IMR-90 (cell line): Measurements from ENCODE around the gene LOC101059915.
"Not testable (repeated sequence)": the region's sequence is repeated elsewhere in the genome, so short reads cannot be mapped to it uniquely, and the experiment has no call there.

Experiments used
- ATAC-seq: fragments of 200-7000 bp; cut with Tn5 transposase; 2 replicates; pipeline ENCODE4 v1.9.1; 2020; ENCODE audit warnings: low read depth, mild to moderate bottlenecking, moderate library complexity
- BruUV-seq: library from RNA; stranded (reverse); fragments of 400-500 nt; replicated peaks from 2 replicates; lab custom pipeline; 2021; lab: Mats Ljungman, UMichigan
- CTCF ChIA-PET: fragments of 300-600 bp; formaldehyde crosslinking; extraction: SDS; loops from one replicate; lab custom pipeline; 2021; ENCODE audit warnings: antibody characterized with exemption; lab: Yijun Ruan, JAX
- POLR2A ChIA-PET: fragments of 300-600 bp; sonication (Branson Sonifier 250); formaldehyde crosslinking; loops from one replicate; lab custom pipeline; 2022; ENCODE audit warnings: antibody characterized with exemption; ENCODE audit not compliant: unreplicated experiment; lab: Charles Lee
- DNase-seq: peaks from one replicate; pipeline ENCODE4 v3.0.0; 2013
- H2AFZ ChIP-seq: replicated peaks from 2 replicates; pipeline ENCODE3; 2013; ENCODE audit warnings: low read length, mild to moderate bottlenecking; ENCODE audit not compliant: poor library complexity
- H2AK5ac ChIP-seq: 2 replicates; pipeline ENCODE4 v1.6.1; 2013; ENCODE audit warnings: low read depth, low read length, inconsistent platforms
- H2AK9ac ChIP-seq: replicated peaks from 2 replicates; pipeline ENCODE3; 2013; ENCODE audit warnings: mild to moderate bottlenecking, low read depth, low read length, moderate library complexity; ENCODE audit not compliant: poor library complexity
- H2BK120ac ChIP-seq: 2 replicates; pipeline ENCODE4 v1.6.1; 2013; ENCODE audit warnings: low read depth, low read length, inconsistent platforms
- H2BK15ac ChIP-seq: 3 replicates; pipeline ENCODE4 v1.6.1; 2013; ENCODE audit warnings: low read depth, low read length, inconsistent platforms
- H2BK20ac ChIP-seq: 2 replicates; pipeline ENCODE4 v1.6.1; 2013; ENCODE audit warnings: low read depth, mild to moderate bottlenecking, inconsistent platforms, low read length, moderate library complexity
- H2BK5ac ChIP-seq: 2 replicates; pipeline ENCODE4 v1.6.1; 2013; ENCODE audit warnings: mild to moderate bottlenecking, low read depth, low read length, inconsistent platforms; ENCODE audit not compliant: poor library complexity, severe bottlenecking
- H3K14ac ChIP-seq: replicated peaks from 2 replicates; pipeline ENCODE4 v1.6.1; 2013; ENCODE audit warnings: low read depth, low read length, inconsistent platforms
- H3K18ac ChIP-seq: 2 replicates; pipeline ENCODE4 v1.6.1; 2013; ENCODE audit warnings: low read depth, low read length, control low read depth
- H3K23ac ChIP-seq: 2 replicates; pipeline ENCODE4 v1.6.1; 2013; ENCODE audit warnings: low read depth, low read length, inconsistent platforms
- H3K27ac ChIP-seq: 2 replicates; pipeline ENCODE4 v1.5.1; 2013; ENCODE audit warnings: mild to moderate bottlenecking, control low read depth, low read length; ENCODE audit not compliant: insufficient read depth
- H3K27me3 ChIP-seq: 2 replicates; pipeline ENCODE4 v1.6.1; 2013; ENCODE audit warnings: low read length; ENCODE audit not compliant: control insufficient read depth, insufficient read depth
- H3K36me3 ChIP-seq: 2 replicates; pipeline ENCODE4 v1.6.1; 2013; ENCODE audit warnings: low read length, mixed read lengths; ENCODE audit not compliant: control insufficient read depth, insufficient read depth
- H3K4ac ChIP-seq: 2 replicates; pipeline ENCODE4 v1.6.1; 2013; ENCODE audit warnings: low read depth, low read length, inconsistent platforms
- H3K4me1 ChIP-seq: 2 replicates; pipeline ENCODE4 v1.6.1; 2013; ENCODE audit warnings: low read length, mixed read lengths; ENCODE audit not compliant: control insufficient read depth, insufficient read depth
- H3K4me2 ChIP-seq: 2 replicates; pipeline ENCODE4 v1.6.1; 2013; ENCODE audit warnings: low read depth, mild to moderate bottlenecking, control low read depth, low read length, moderate library complexity
- H3K4me3 ChIP-seq: 2 replicates; pipeline ENCODE4 v1.5.1; 2013; ENCODE audit warnings: low read depth, mild to moderate bottlenecking, control low read depth, low read length, moderate library complexity; ENCODE audit not compliant: insufficient read depth
- H3K56ac ChIP-seq: 2 replicates; pipeline ENCODE4 v1.6.1; 2013; ENCODE audit warnings: low read length, inconsistent platforms; ENCODE audit not compliant: insufficient read depth; ENCODE audit errors: extremely low read depth
- H3K79me1 ChIP-seq, 2 experiments: 2 replicates each; pipeline ENCODE4 v1.6.1; 2013; ENCODE audit warnings: low read length in 2 of 2, inconsistent platforms in 1 of 2, low read depth in 1 of 2
- H3K9ac ChIP-seq: 2 replicates; pipeline ENCODE4 v1.6.1; 2013; ENCODE audit warnings: low read depth, low read length, control low read depth
- H3K9me1 ChIP-seq: 2 replicates; pipeline ENCODE4 v1.6.1; 2013; ENCODE audit warnings: low read length, inconsistent platforms; ENCODE audit not compliant: insufficient read depth
- H3K9me3 ChIP-seq: 2 replicates; pipeline ENCODE4 v1.6.1; 2013; ENCODE audit warnings: low read length; ENCODE audit not compliant: control insufficient read depth, insufficient read depth
- H4K20me1 ChIP-seq: 2 replicates; pipeline ENCODE4 v1.6.1; 2013; ENCODE audit warnings: low read length, inconsistent platforms; ENCODE audit not compliant: insufficient read depth
- H4K5ac ChIP-seq: 2 replicates; pipeline ENCODE4 v1.6.1; 2013; ENCODE audit warnings: mild to moderate bottlenecking, low read depth, low read length, control low read depth
- H4K8ac ChIP-seq, 2 experiments: 2 replicates each; pipeline ENCODE4 v1.6.1; 2013; ENCODE audit warnings: low read depth in 2 of 2, low read length in 2 of 2, control low read depth in 1 of 2, inconsistent platforms in 1 of 2
- H4K91ac ChIP-seq: 2 replicates; pipeline ENCODE4 v1.6.1; 2013; ENCODE audit warnings: low read depth, low read length, inconsistent platforms; ENCODE audit not compliant: insufficient read depth
- WGBS, 2 experiments: methylation state at CpG; one replicate each; pipeline versions ENCODE4 v1.1.5 to v1.1.7; 2013; ENCODE audit warnings: missing lambda C conversion rate in 2 of 2; ENCODE audit not compliant: insufficient read length in 1 of 2; ENCODE audit errors: extremely low coverage in 2 of 2; 5-methylcytosine and 5-hydroxymethylcytosine counted together
- dilution Hi-C: fragments of 300-500 bp; cut with HindIII; formaldehyde crosslinking; loops from one replicate; pipeline ENCODE4 v1.14.3; 2018; ENCODE audit warnings: low sequenced_read_pairs; ENCODE audit not compliant: unreplicated experiment
- in situ Hi-C: fragments of 300-500 bp; cut with MboI; formaldehyde crosslinking; loops from 3 replicates; pipeline ENCODE4 v1.14.3; 2019; ENCODE audit warnings: low sequenced_read_pairs, inconsistent platforms, mixed read lengths
- intact Hi-C: fragments of 100-400 bp; cut with micrococcal nuclease; formaldehyde crosslinking; loops from 2 replicates; pipeline ENCODE4 v1.10.0; 2022

LOC101059915 gene

DNA sequence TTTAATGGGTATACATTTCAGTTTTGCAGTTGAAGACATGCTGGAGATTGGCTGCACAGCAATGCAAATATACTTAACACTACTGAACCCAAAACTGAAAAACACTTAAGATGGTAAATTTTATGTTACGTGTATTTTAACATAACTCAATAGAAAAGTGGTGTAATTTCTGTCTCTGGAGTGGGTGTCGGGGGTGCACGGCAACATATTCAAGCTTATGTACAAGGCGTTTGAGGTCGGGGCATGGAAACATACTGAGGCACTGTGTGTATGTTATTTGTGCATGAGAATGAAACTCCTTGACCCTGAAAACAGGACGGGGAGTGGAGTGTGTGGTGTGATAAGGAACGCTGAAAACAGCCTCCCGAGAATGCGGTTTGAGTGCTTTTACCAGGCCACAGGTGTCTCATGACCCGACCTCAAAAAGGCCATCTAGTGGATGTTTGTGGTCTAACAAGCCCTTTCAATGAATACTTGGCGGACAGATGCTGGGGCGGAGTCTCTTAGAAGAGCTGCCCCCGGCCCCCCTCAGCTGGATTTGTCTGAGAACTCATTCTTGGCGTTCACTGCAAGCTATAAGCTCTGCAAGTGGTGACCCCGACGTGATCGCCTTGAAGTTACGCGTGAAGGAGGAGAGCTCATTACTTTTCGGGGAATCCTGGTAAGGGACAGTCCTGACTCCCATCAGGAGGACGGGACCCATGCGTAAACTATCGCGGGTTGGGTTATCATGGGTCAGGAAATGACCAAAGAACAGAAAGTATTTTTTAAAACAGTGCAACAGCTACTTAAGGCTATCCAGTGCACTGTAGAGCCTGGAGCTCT lies 29.5 kb downstream of the LOC101059915 start:
- H2BK20ac ChIP-seq, intact Hi-C loops, H3K9me3 ChIP-seq, H2BK15ac ChIP-seq, H4K20me1 ChIP-seq, H3K18ac ChIP-seq, POLR2A ChIA-PET, H2BK120ac ChIP-seq, CTCF ChIA-PET, H3K4ac ChIP-seq, H3K79me1 ChIP-seq, H4K5ac ChIP-seq, H3K36me3 ChIP-seq, H3K9ac ChIP-seq, H3K23ac ChIP-seq, H3K14ac ChIP-seq, H2AK5ac ChIP-seq, H3K27ac ChIP-seq, dilution Hi-C loops, H3K4me2 ChIP-seq, H3K4me1 ChIP-seq, BruUV-seq, H2BK5ac ChIP-seq, H3K27me3 ChIP-seq, H3K56ac ChIP-seq, H3K4me3 ChIP-seq, H2AK9ac ChIP-seq, H4K91ac ChIP-seq, DNase-seq, H4K8ac ChIP-seq, H3K9me1 ChIP-seq, in situ Hi-C loops, H2AFZ ChIP-seq, ATAC-seq: not testable (repeated sequence)
- WGBS, 2 experiments = no CpG with 5 or more reads among the region's 24 CpGs

DNA sequence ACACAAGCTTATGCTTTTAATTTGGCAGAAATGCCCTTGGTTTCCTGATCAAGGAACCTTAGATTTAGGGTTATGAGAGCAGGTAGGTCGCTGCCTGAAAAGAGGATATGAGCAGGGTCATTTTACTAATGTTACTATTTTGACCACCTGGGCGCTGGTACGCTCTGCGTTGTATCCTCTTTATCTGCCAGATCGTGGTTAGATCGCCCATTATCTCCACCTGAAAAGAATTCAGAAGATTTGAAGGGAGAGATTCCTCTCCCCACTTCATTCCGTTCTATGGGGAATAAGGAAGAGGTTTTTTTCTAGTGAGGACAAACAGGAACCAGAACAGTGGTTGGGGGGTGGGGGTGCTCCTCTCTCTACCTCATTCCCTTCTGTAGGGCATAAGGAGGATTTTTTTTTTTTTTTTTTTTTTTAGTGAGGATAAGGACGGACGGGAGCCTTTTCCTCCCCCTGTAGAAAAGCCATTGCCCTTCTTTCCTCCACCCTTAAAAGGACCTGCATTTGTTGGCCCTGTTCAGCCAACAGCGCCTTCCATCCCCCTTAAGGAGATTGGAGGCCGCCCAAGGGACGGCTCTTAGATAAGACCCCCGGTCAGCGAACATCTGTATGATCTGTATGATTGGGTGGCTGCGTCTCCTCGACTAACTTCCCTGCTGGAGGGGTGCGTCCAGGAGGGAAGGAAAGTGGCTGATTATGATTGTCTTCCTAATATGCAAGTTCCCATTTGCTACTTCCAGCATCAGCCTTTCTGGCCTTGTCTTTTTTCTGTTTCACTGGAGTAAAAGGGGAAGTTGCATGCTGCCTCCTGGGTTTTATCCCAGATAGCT lies 30.3 kb downstream of the LOC101059915 start:
- H3K9me1 ChIP-seq, H3K23ac ChIP-seq, H4K8ac ChIP-seq, H3K36me3 ChIP-seq, intact Hi-C loops, H2BK5ac ChIP-seq, H2AFZ ChIP-seq, H3K79me1 ChIP-seq, H3K9ac ChIP-seq, H4K20me1 ChIP-seq, H3K27me3 ChIP-seq, H4K5ac ChIP-seq, H3K18ac ChIP-seq, H3K56ac ChIP-seq, dilution Hi-C loops, H3K4me1 ChIP-seq, H3K27ac ChIP-seq, H3K9me3 ChIP-seq, H3K14ac ChIP-seq, H2BK20ac ChIP-seq, CTCF ChIA-PET, H2AK9ac ChIP-seq, H4K91ac ChIP-seq, H3K4me2 ChIP-seq, H2AK5ac ChIP-seq, H3K4me3 ChIP-seq, DNase-seq, ATAC-seq, H2BK120ac ChIP-seq, BruUV-seq, H3K4ac ChIP-seq, H2BK15ac ChIP-seq, in situ Hi-C loops, POLR2A ChIA-PET: not testable (repeated sequence)
- no CpG with 5 or more reads among the region's 17 CpGs for whole genome bisulfite sequencing, 2 experiments
